ENCODE measurements around the gene PSENEN.
"Not testable (repeated sequence)": the region's sequence is repeated elsewhere in the genome, so short reads cannot be mapped to it uniquely, and the experiment has no call there.

Gene PSENEN

GRCh38 chr19:35723671-35724070, 21.8 kb upstream of the PSENEN start:
- Mint-ChIP-seq H3K4me3 (no peak overlapping the region), H3K36me3 (peaks cover 71 to 76% of the 10 kb centered on the region in 2 donors), H3K27ac (no peak overlapping the region), H3K27me3 (no peaks in the 10 kb centered on the region), H3K9me3 (no peaks in the 10 kb centered on the region), H3K4me1 (peaks cover 25 to 47% of the 10 kb centered on the region in 2 donors)
- no peak for ATAC-seq (replicated peaks)
- no peak for DNase-seq

GRCh38 chr19:35724132-35724531, 21.3 kb upstream of the PSENEN start:
- not testable (repeated sequence) for H3K4me3 Mint-ChIP-seq; ATAC-seq (replicated peaks); DNase-seq; H3K27me3 Mint-ChIP-seq; H3K27ac Mint-ChIP-seq; H3K9me3 Mint-ChIP-seq
- Mint-ChIP-seq H3K36me3 (peaks cover 74 to 80% of the 10 kb centered on the region in 2 donors), H3K4me1 (peaks cover 23 to 42% of the 10 kb centered on the region in 2 donors)

GRCh38 chr19:35724560-35724959, 20.9 kb upstream of the PSENEN start:
- H3K4me1 Mint-ChIP-seq, result peaks cover 19 to 38% of the 10 kb centered on the region in 2 donors
- H3K27me3 Mint-ChIP-seq, result no peaks in the 10 kb centered on the region
- H3K4me3 Mint-ChIP-seq, result no peak overlapping the region
- no peak overlapping the region for H3K27ac Mint-ChIP-seq
- ATAC-seq (replicated peaks) (no peak), DNase-seq (no peak)
- H3K36me3 Mint-ChIP-seq, result peaks cover 76 to 77% of the 10 kb centered on the region in 2 donors
- no peaks in the 10 kb centered on the region for H3K9me3 Mint-ChIP-seq

DNA sequence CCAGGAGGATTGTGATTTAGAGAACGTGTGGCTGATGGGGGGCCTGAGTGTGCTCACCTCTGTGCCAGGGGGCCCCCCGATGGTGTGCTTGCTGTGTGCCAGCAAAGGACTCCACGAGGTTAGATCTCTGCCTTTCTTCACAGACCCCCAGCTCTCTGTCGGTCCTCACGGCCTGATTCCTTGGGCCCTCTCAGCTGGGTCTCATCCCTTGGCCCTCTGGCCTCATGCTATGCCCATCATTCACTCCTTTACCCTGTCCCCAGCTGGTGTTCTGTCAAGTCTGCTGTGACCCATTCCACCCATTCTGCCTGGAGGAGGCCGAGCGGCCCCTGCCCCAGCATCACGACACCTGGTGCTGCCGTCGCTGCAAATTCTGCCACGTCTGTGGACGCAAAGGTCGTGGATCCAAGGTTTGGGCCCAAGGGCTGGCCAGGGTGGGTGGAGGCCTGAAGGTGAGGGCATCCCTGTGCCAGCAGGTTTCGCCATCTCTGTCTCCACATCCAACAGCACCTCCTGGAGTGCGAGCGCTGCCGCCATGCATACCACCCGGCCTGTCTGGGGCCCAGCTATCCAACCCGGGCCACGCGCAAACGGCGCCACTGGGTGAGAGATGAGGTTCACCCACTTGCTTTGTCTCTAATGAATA, 20.1 kb upstream of the PSENEN start:
- no peaks in the 10 kb centered on the region for H3K9me3 Mint-ChIP-seq
- H3K27ac Mint-ChIP-seq, result no peak overlapping the region
- H3K4me3 Mint-ChIP-seq, result no peak overlapping the region

GRCh38 chr19:35727053-35727955, 18.1 kb upstream of the PSENEN start:
- H3K27me3 Mint-ChIP-seq, result no peaks in the 10 kb centered on the region
- H3K4me1 Mint-ChIP-seq, result peaks cover 8 to 20% of the 10 kb centered on the region in 2 donors
- H3K4me3 Mint-ChIP-seq, result no peak overlapping the region
- peaks cover 75 to 78% of the 10 kb centered on the region in 2 donors for H3K36me3 Mint-ChIP-seq
- H3K9me3 Mint-ChIP-seq, result no peaks in the 10 kb centered on the region
- no peak overlapping the region for H3K27ac Mint-ChIP-seq
- no peak for ATAC-seq (replicated peaks)
- DNase-seq, result no peak

More for the DNA sequence above, 20.1 kb upstream of the PSENEN start:
- DNase-seq (no peak), ATAC-seq (replicated peaks) (no peak)
- Mint-ChIP-seq H3K27me3 (no peaks in the 10 kb centered on the region), H3K36me3 (peaks cover 77 to 79% of the 10 kb centered on the region in 2 donors), H3K4me1 (peaks cover 14 to 31% of the 10 kb centered on the region in 2 donors)

DNA sequence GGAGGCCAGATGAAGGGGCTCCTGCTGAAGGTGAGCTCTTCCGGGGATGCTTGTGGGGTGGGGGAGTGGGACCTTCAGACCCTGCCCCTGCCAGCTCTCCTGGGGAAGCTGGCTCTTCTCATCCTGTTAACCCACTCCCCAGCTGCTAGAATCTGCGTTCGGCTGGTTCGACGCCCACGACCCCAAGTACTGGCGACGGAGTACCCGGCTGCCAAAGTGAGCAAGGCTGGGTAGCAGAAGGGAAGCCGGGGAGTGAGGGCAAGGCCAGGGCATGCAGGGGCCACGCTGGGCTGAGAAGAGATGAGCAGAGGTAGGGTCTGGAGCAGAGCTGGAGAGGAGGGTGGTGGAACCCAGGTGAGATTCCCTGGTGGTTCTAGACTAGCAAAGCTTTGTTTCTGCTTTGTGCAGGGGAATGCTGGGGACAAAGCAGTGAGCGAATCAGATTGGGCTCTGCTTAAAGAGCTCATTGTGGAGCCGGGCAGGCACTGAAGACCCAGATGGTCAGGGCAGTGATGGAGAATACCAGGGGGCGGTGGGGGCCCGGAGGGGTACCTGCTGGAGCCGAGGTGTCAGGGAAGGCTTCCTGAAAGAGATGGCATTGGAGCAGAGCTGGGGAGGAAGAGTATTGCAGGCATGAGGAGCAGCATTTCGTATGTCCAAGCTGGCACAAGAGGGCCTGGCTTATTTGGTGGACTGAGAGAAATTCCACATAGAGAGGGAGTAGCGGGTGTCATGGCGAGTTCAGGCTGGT, 17.3 kb upstream of the PSENEN start:
- Mint-ChIP-seq H3K27ac (no peak overlapping the region), H3K27me3 (no peaks in the 10 kb centered on the region), H3K36me3 (peaks cover 71 to 72% of the 10 kb centered on the region in 2 donors), H3K4me1 (peaks cover 6 to 16% of the 10 kb centered on the region in 2 donors), H3K4me3 (no peak overlapping the region), H3K9me3 (no peaks in the 10 kb centered on the region)
- no peak for DNase-seq
- ATAC-seq (replicated peaks), result no peak

GRCh38 chr19:35729021-35729420, 16.4 kb upstream of the PSENEN start:
- Mint-ChIP-seq H3K4me1 (peaks cover 6 to 17% of the 10 kb centered on the region in 2 donors), H3K4me3 (no peak overlapping the region), H3K9me3 (no peaks in the 10 kb centered on the region), H3K27ac (no peak overlapping the region), H3K36me3 (peaks cover 71 to 73% of the 10 kb centered on the region in 2 donors), H3K27me3 (no peaks in the 10 kb centered on the region)
- no peak for ATAC-seq (replicated peaks)
- DNase-seq, result no peak

GRCh38 chr19:35729763-35730162, 15.7 kb upstream of the PSENEN start:
- no peaks in the 10 kb centered on the region for H3K27me3 Mint-ChIP-seq
- peaks cover 73 to 76% of the 10 kb centered on the region in 2 donors for H3K36me3 Mint-ChIP-seq
- H3K4me3 Mint-ChIP-seq, result no peak overlapping the region
- H3K9me3 Mint-ChIP-seq, result no peaks in the 10 kb centered on the region
- ATAC-seq (replicated peaks) (no peak), DNase-seq (no peak)
- peaks cover 10 to 17% of the 10 kb centered on the region in 2 donors for H3K4me1 Mint-ChIP-seq
- H3K27ac Mint-ChIP-seq, result no peak overlapping the region

DNA sequence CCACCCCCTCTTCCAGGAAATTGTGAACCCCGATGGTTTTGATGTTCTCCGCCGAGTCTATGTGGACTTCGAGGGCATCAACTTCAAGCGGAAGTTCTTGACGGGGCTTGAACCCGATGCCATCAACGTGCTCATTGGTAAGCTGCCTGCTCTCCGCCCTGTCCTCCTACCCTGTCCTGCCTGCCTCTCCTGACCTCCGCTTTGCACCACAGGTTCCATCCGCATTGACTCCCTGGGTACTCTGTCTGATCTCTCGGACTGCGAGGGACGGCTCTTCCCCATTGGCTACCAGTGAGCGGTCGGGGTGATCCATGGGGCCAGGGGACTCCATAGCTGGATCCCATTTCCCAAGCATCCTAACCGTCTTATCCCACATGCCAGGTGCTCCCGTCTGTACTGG, 15.1 kb upstream of the PSENEN start:
- Mint-ChIP-seq H3K36me3 (peaks cover 72 to 78% of the 10 kb centered on the region in 2 donors), H3K4me3 (no peak overlapping the region), H3K4me1 (peaks cover 10 to 21% of the 10 kb centered on the region in 2 donors), H3K27ac (no peak overlapping the region), H3K9me3 (no peaks in the 10 kb centered on the region), H3K27me3 (no peaks in the 10 kb centered on the region)
- ATAC-seq (replicated peaks) (no peak), DNase-seq (no peak)

GRCh38 chr19:35731353-35731752, 14.1 kb upstream of the PSENEN start:
- Mint-ChIP-seq H3K36me3 (peaks cover 72 to 76% of the 10 kb centered on the region in 2 donors), H3K4me1 (peaks cover 12 to 28% of the 10 kb centered on the region in 2 donors), H3K4me3 (no peak overlapping the region), H3K27ac (no peak overlapping the region), H3K9me3 (no peaks in the 10 kb centered on the region), H3K27me3 (no peaks in the 10 kb centered on the region)
- no peak for ATAC-seq (replicated peaks)
- no peak for DNase-seq

- peak overlapping the region; percentile 68 for H3K27ac Mint-ChIP-seq
- no peaks in the 10 kb centered on the region for H3K9me3 Mint-ChIP-seq
- H3K27me3 Mint-ChIP-seq, result no peaks in the 10 kb centered on the region
- H3K4me1 Mint-ChIP-seq, result peaks cover 17 to 34% of the 10 kb centered on the region in 2 donors
- H3K4me3 Mint-ChIP-seq, result no peak overlapping the region
- ATAC-seq (replicated peaks) (no peak), DNase-seq (no peak)
- H3K36me3 Mint-ChIP-seq, result peaks cover 76 to 78% of the 10 kb centered on the region in 2 donors
Observed at GRCh38 chr19:35731779-35732405, 13.6 kb upstream of the PSENEN start.

DNA sequence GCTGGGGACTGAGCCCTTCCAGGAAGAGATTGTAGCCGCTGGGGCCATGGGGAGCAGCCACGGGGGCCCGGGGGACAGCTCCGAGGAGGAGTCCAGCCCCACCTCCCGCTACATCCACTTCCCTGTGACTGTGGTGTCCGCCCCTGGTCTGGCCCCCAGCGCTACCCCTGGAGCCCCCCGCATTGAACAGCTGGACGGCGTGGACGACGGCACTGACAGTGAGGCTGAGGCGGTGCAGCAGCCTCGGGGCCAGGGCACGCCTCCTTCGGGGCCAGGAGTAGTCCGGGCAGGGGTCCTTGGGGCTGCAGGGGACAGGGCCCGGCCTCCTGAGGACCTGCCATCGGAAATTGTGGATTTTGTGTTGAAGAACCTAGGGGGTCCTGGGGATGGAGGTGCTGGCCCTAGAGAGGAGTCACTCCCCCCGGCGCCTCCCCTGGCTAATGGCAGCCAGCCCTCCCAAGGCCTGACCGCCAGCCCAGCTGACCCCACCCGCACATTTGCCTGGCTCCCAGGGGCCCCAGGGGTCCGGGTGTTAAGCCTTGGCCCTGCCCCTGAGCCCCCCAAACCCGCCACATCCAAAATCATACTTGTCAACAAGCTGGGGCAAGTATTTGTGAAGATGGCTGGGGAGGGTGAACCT, 12.8 kb upstream of the PSENEN start:
- ATAC-seq (replicated peaks) (no peak), DNase-seq (no peak)
- Mint-ChIP-seq H3K4me3 (no peak overlapping the region), H3K4me1 (peaks cover 23 to 41% of the 10 kb centered on the region in 2 donors), H3K27me3 (no peaks in the 10 kb centered on the region), H3K36me3 (peaks cover 75 to 81% of the 10 kb centered on the region in 2 donors), H3K27ac (peak overlapping the region; percentile 68), H3K9me3 (no peaks in the 10 kb centered on the region)
